T-helper 17 cell (primary cell): ENCODE results near the gene TMEM121. TPM values are rescaled to one million over a fixed set of nuclear protein-coding genes. Genes with fewer than 3 reads are reported as not detected.

Experiments
- ATAC-seq: fragments of 150-1000 bp; cut with Tn5 transposase; 2 replicates; pipeline ENCODE4 v1.10.0; 2021; ENCODE audit warnings: mild to moderate bottlenecking, moderate library complexity
- DNase-seq, 3 donors: peaks; one replicate each; pipeline versions ENCODE4 v3.0.0 to v3.0.0-alpha.2; 2020 to 2021
- H3K9me3 ChIP-seq: one replicate; pipeline ENCODE4 v1.7.0; 2013; ENCODE audit warnings: low read length, mild to moderate bottlenecking; ENCODE audit not compliant: control insufficient read depth, poor library complexity, severe bottlenecking
- H3K27ac Mint-ChIP-seq: one replicate; pipeline ENCODE4 v1.8.0; 2022; ENCODE audit warnings: mild to moderate bottlenecking, moderate library complexity, mixed read lengths
- H3K27me3 Mint-ChIP-seq: one replicate; pipeline ENCODE4 v1.8.0; 2022; ENCODE audit warnings: mixed read lengths
- H3K36me3 Mint-ChIP-seq: one replicate; pipeline ENCODE4 v1.8.0; 2022; ENCODE audit warnings: low read depth, mixed read lengths
- H3K4me1 Mint-ChIP-seq: one replicate; pipeline ENCODE4 v1.8.0; 2022; ENCODE audit warnings: mild to moderate bottlenecking, mixed read lengths
- H3K4me3 Mint-ChIP-seq: one replicate; pipeline ENCODE4 v1.8.0; 2022; ENCODE audit warnings: mild to moderate bottlenecking, moderate library complexity, mixed read lengths
- total RNA-seq, 4 donors: library from RNA in 2 of 4; stranded (reverse) in 2 of 4; gene quantifications; one replicate each; pipeline ENCODE4 v1.2.3 and lab custom pipeline; 2022 to 2026

TMEM121 gene
- 1 to 10 TPM in 1 of 2 donors, under 1 TPM in 1; 0.85 to 2.6 TPM for total RNA-seq
- total RNA-seq (lab: John Stamatoyannopoulos, UW): 0.35 to 2.5 reads per million in 2 donors

DNA sequence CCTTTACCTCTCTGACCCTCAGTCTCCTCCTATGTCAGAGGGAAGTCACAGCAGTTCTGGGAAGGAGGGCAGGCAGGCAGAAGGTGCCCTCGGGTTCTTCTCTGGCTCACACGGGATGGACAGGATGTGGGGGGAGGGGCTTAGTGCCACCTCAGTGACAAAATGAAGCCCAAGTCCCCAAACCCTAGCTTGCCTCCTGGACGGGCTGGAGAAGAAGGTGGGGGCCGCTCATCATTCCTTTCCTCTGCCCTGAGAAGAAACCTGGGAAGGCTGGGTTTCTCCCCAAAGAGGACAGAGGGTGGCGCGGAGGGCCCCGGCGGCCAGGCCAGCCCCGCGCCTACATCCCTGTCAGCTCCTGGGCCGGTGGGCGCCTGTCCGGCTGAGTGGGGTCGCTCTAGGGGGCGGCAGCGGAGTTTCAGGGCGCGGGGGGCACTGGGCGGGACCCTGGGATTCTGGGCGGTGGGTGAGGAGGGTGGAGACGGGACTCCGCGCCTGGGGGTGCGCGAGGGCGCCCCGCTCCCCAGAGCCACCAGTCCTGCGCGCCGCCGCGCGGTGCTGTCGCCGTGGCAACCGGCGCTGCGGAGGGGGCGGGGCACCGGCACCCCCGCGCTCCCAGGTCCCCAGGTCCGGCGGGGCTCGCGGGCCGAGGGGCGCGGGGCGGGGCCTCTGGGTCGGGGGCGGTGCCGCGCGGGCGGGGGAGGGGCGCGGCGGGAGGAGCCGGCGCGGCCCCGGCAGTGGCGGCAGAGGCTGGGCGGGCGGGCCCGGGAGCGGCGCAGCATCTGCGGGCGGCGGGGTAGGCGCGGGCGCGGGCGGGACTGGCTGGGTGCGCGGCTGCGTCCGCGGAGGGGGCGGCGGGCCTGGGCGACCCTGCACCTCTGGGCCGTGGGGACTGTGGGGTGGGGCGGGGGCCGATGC, at the start of gene TMEM121:
TSS of gene TMEM121 (plus strand) at position 723 of the 915 bp plus-strand sequence. CDS start 2,252 bp downstream, outside the sequence.
- Mint-ChIP-seq H3K27ac (peak within 1 kb of the TSS; percentile 14), H3K4me1 (peaks cover 17% of the 10 kb centered on the region), H3K4me3 (peak within 1 kb of the TSS; percentile 93), H3K36me3 (no peaks in the 10 kb centered on the region), H3K27me3 (peaks cover 6% of the 10 kb centered on the region)
- DNase-seq (peak in 2 of 3 donors; percentile 50 to 53), ATAC-seq (peak; percentile 45)
- no peaks in the 10 kb centered on the region for H3K9me3 ChIP-seq

DNA sequence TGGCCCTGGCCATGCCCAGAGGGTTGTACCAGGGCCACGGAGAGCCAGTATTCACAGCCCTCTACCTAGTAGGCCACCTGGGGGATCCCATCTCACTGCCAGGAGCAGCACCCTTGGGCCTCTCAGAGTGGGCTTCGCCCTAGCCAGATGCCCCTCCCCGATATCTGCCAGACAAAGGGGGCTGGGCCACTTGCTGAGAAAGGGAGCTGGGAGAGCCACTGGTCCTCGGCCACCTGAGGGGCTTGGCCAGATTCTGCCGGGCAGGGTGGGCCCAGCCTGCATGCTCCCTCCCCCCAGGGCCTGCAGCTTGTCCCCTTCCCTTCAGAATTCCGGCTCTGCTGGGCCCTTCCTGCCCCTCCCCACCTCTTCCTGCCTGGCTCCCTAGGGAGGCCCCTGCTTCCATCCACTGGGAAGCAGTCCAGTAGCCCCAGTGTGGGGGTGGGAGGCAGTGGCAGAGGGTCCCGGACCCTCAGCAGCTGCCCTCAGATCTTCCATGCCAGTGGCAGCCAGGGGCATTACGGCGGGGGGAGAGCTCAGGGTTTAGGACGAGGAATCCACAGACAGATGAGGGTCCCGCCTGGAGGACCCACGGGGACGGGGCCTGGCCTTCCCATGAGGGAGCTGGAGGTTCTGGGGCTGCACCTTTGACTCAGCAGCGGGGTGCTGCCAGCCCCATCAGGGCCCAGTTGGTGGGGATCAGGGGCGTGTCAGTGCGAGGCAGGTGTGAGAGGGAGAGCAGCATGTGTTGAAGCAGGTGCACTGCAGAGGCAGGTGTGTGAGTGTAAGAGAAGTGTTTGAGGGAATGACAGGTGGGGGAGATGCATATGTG, 49.3 kb upstream of the TMEM121 start:
- DNase-seq: no peak
- no peaks in the 10 kb centered on the region for H3K9me3 ChIP-seq
- Mint-ChIP-seq H3K4me3 (peak overlapping the region; percentile 55), H3K4me1 (peaks cover 24% of the 10 kb centered on the region), H3K27me3 (no peaks in the 10 kb centered on the region), H3K36me3 (peaks cover 2% of the 10 kb centered on the region), H3K27ac (peak overlapping the region; percentile 10)
- ATAC-seq: no peak

DNA sequence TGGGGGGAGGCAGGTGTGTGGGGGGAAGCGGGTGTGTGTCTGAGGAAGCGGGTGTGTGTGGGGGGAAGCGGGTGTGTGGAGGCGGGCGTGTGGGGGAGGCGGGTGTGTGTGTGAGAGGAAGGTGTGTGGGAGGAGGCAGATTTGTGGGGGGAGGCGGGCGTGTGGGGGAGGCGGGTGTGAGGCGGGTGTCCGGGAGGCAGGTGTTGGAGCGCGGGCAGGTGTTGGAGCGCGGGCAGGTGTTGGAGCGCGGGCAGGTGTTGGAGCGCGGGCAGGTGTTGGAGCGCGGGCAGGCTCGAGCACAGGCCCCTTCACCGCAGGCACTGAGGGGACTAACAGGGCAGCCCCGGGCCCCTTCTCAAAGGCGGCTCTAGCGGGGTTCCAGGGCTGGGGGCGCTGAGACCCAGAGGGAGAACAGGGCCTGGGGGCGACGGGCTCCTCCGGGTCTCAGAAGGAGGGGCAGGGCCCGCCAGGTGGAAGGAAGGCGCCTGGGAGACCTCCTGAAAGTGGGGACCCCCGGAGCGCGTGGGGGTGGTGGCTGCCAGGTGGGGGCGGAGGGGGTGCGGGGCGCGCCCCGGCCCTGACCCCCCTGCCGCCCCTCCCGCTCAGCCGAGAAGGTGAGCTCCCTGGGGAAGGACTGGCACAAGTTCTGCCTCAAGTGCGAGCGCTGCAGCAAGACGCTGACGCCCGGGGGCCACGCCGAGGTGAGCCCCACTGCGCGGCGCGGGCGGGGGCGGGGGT, 48.6 kb upstream of the TMEM121 start:
- no peaks in the 10 kb centered on the region for H3K9me3 ChIP-seq
- H3K4me1 Mint-ChIP-seq: peaks cover 29% of the 10 kb centered on the region
- ATAC-seq: peak; percentile 12
- peak overlapping the region; percentile 55 for H3K4me3 Mint-ChIP-seq
- H3K36me3 Mint-ChIP-seq: peaks cover 2% of the 10 kb centered on the region
- peak; percentile 59 to 79 (median 68) for DNase-seq
- H3K27me3 Mint-ChIP-seq: no peaks in the 10 kb centered on the region
- peak overlapping the region; percentile 10 for H3K27ac Mint-ChIP-seq

DNA sequence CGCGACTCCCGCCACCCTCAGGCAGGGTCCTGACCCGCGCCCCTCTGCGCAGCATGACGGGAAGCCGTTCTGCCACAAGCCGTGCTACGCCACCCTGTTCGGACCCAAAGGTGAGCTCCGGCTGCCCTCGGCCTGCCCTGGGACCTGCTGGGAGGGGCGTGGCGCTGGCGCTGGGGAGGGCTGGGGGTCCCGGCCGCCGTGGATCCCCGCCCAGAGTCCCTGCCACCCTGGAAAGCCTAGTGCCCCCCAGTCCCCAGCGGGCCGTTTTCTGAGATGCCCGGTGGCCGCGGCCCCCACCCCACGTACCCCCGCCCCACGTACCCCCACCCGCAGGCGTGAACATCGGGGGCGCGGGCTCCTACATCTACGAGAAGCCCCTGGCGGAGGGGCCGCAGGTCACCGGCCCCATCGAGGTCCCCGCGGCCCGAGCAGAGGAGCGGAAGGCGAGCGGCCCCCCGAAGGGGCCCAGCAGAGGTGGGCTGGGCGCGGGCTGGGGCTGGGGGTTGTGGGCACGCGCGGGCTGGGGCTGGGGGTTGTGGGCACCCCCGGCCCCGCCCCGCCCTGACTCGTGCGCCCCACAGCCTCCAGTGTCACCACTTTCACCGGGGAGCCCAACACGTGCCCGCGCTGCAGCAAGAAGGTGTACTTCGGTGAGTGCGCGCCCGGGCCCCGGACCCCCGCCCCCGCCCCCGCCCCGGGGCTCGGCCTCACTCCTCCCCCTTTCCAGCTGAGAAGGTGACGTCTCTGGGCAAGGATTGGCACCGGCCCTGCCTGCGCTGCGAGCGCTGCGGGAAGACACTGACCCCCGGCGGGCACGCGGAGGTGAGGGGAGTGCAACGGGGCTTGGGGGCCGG, 47.8 kb upstream of the TMEM121 start:
- peak; percentile 27 to 59 (median 40) for DNase-seq
- ATAC-seq: no peak
- Mint-ChIP-seq H3K4me1 (peaks cover 32% of the 10 kb centered on the region), H3K27ac (no peak overlapping the region), H3K36me3 (peaks cover 2% of the 10 kb centered on the region), H3K4me3 (peak overlapping the region; percentile 43), H3K27me3 (no peaks in the 10 kb centered on the region)
- H3K9me3 ChIP-seq: no peaks in the 10 kb centered on the region

DNA sequence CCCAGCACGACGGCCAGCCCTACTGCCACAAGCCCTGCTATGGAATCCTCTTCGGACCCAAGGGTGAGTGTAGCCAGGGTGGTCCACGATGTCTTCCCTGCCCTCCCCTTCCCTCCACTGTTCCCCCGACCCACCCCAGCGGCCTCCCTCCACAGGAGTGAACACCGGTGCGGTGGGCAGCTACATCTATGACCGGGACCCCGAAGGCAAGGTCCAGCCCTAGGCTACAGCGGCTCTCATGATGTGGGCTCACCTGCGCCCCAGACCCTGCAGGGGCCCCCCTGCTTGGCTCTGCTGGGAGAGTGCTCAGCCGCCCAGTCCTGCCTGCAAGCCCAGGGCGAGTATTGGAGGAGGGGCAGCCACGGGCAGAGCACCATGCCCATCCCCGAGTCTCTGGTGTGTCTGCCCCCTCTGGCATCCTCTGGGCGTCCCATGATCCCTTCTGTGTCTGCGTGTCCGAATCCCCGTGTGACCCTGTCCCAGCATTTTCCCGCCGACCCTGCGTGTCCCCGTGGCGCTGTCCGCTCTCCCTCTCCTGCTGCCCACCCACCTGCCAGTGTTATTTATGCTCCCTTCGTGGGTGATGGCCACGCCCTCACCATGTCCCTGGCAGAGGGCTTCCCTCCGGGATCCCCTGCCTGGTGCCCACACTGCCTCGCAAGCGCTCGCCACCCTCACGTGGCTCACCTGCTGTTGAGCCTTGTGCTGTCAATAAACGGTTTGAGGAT, 46.8 kb upstream of the TMEM121 start:
- peak overlapping the region; percentile 99 for H3K27ac Mint-ChIP-seq
- H3K4me3 Mint-ChIP-seq: peak overlapping the region; percentile 73
- DNase-seq: peak in 1 of 3 donors; percentile 17
- no peak for ATAC-seq
- peaks cover 2% of the 10 kb centered on the region for H3K36me3 Mint-ChIP-seq
- no peaks in the 10 kb centered on the region for H3K27me3 Mint-ChIP-seq
- H3K4me1 Mint-ChIP-seq: peaks cover 35% of the 10 kb centered on the region
- H3K9me3 ChIP-seq: no peaks in the 10 kb centered on the region

DNA sequence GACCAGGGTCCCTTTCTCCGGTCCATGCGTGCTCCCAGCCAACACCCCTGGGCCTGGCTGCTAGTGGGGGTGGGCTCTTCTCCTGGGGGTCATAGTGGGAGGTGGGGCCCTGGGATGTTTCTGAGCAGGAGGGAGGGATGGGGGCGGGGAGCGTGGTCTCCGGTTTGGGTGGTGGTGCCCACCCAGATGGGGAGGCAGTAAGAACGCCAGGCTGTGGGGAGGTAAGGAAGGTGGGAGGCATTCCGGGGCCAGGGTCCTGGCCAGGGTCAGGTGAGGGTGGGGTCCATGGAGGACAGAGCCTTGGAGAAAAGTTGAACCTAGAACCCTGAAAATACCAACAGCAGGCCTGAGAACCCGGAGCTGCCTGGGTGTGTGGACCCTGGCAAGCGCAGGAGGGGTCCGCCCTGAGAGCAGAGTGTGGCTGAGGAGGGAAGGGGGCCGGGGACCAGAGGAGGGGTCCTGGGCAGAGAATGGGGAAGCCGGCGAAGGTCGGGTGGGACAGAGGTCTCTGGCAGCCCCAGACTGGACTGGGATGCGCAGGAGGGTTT, 46.1 kb upstream of the TMEM121 start:
- peaks cover 2% of the 10 kb centered on the region for H3K36me3 Mint-ChIP-seq
- H3K27ac Mint-ChIP-seq: peak overlapping the region; percentile 99
- H3K9me3 ChIP-seq: no peaks in the 10 kb centered on the region
- H3K27me3 Mint-ChIP-seq: no peaks in the 10 kb centered on the region
- H3K4me3 Mint-ChIP-seq: peak overlapping the region; percentile 89
- ATAC-seq: no peak
- DNase-seq: no peak
- H3K4me1 Mint-ChIP-seq: peaks cover 39% of the 10 kb centered on the region

DNA sequence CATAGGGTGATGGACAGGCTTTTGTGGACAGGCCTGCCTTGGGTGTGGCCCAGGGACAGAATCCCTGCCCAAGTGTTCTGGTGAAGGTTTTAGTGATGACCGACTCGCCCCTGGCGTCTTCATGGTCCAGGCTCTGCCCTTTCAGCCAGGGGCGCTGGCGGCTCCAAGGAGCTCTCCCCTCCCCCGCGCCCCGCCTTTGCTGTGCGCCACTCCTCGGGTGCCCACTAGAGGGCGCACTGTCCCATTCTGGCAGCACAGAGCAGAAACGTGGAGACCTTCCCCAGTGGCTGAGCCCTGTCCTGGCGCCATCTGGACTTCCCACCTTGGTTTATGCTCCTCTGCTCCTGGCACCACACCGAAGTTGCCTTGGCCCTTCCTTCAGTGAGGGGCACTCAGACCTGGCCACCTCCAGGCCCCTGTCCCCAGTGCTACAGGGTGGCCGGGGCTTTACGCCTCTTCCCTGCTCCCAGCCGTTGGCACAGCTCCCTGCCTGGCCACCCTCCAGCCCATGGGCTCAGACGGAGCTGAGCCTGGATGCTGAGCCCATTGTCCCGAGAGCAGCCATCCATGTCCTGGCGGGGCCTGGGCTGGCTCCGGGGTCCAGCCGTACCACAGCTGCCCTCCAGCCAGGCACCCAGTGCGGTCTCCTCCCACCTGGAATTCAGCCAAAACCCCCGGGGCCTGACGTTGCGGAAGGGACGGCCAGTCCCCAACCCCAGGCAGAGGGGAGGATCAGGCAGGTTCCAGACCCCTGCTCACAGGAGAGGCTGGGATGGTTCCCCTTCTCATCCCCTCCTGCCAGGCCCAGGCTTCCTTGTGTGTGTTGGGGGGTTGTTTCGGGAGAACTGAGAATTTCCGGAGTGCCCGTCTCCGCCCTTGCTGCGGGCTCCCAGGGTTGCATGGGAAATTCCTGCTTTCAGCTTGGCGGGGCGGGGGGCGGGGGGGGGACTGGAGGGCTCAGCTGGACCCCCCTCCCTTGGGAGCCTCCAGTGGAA, 45.3 kb upstream of the TMEM121 start:
- ATAC-seq (peak; percentile 58), DNase-seq (peak; percentile 85 to 97 (median 85))
- H3K27ac Mint-ChIP-seq: peak overlapping the region; percentile 99
- no peaks in the 10 kb centered on the region for H3K9me3 ChIP-seq
- H3K36me3 Mint-ChIP-seq: peaks cover 2% of the 10 kb centered on the region
- H3K4me1 Mint-ChIP-seq: peaks cover 45% of the 10 kb centered on the region
- peak overlapping the region; percentile 89 for H3K4me3 Mint-ChIP-seq
- no peaks in the 10 kb centered on the region for H3K27me3 Mint-ChIP-seq

DNA sequence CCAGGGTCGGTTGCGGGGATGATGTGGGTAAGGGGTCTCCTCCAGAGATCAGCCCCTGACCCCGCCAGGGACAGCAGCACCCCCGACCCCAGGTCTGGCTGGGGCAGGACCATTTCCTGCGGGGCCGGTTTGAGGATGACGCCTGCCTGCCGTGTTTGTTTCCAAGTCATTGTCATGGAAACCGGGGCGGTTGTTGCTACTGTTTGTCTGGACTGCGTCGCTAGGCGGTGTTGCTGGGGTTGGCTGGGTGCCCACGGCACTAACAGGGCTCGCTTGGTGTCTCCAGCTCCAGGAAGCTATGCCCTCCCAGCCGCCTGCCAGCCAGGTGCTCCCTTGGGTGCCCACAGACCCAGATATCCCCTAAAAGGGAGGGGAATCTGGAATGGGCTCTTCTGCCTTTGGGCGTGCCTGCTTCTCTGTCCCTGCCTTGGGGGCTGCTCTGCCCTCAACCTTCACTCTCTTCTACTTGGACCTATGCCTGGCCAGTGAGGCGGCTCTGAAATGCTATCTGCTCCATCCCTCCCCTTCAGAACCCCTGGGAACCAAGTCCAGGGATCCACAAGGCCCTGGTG, 44.4 kb upstream of the TMEM121 start:
- Mint-ChIP-seq H3K4me3 (peak overlapping the region; percentile 89), H3K4me1 (peaks cover 50% of the 10 kb centered on the region), H3K27ac (peak overlapping the region; percentile 99), H3K36me3 (peaks cover 2% of the 10 kb centered on the region), H3K27me3 (no peaks in the 10 kb centered on the region)
- peak; percentile 88 to 95 (median 93) for DNase-seq
- no peaks in the 10 kb centered on the region for H3K9me3 ChIP-seq
- peak; percentile 68 for ATAC-seq

DNA sequence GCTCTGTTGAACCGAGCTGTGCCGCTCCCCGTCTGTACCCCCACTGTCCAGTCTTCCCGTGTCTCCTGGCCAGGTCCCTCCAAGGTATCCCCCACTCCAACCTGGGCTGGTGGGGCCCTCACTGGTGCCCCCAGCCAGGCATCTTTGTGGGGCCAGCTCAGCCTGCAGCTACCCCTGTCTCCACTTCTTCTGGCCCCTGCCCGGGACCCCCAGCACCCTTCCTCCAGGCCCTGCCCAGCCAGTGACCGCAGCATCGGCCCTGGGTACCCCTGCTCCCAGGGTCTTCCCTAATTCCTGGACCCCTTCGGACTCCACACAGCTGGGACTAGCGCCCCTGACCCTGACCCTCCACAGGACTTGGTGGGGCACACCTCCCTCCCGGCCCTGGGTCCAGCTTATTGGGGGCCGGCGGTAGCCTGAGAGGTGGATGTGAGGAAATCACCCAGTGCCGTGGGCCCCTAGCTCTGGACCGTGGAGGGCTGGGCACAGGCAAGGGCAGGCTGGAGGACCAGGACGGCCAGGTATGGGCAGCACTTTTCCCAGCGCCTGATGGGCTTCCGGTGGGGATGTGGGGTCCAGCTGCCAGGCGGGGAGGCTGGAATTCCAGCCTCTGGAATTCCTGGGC, 43.8 kb upstream of the TMEM121 start:
- peak overlapping the region; percentile 99 for H3K27ac Mint-ChIP-seq
- DNase-seq (no peak), ATAC-seq (no peak)
- H3K9me3 ChIP-seq: no peaks in the 10 kb centered on the region
- H3K27me3 Mint-ChIP-seq: no peaks in the 10 kb centered on the region
- peaks cover 45% of the 10 kb centered on the region for H3K4me1 Mint-ChIP-seq
- no peaks in the 10 kb centered on the region for H3K36me3 Mint-ChIP-seq
- H3K4me3 Mint-ChIP-seq: peak overlapping the region; percentile 89
